SK-N-SH (cell line): Measurements from ENCODE around the gene AVPI1. TPM values are rescaled to one million over a fixed set of nuclear protein-coding genes. Genes with fewer than 3 reads are reported as not detected.
A peak's percentile ranks its signal among the peaks of the same experiment; 100 is the strongest.

Experiments used
- CTCF ChIA-PET: fragments of 300-600, 350-600 bp; formaldehyde crosslinking; extraction: SDS; loops from one replicate; lab custom pipeline; 2021; lab: Yijun Ruan, JAX
- POLR2A ChIA-PET: fragments of 350-600 bp; sonication (Branson Sonifier 250); formaldehyde crosslinking; extraction: SDS; loops from one replicate; lab custom pipeline; 2020; ENCODE audit warnings: antibody characterized with exemption, inconsistent platforms; lab: Yijun Ruan, JAX
- DNase-seq: peaks from one replicate; pipeline ENCODE4 v3.0.0; 2012
- H2AFZ ChIP-seq: fragments of 200-600 bp; sonication (generic); 2 replicates; pipeline ENCODE4 v1.8.1; 2016; ENCODE audit warnings: antibody characterized with exemption, mild to moderate bottlenecking, low read depth
- H3F3A ChIP-seq: fragments of 200-600 bp; sonication (generic); replicated peaks from 2 replicates; pipeline ENCODE3; 2016; ENCODE audit warnings: antibody characterized with exemption, mild to moderate bottlenecking; ENCODE audit not compliant: insufficient read depth
- H3K27ac ChIP-seq, 2 experiments: fragments of 200-500 bp in 1 of 2; fragments of 200-600 bp in 1 of 2; sonication (Bioruptor generic) in 1 of 2; sonication (generic), shearing (Covaris generic) in 1 of 2; 2 replicates each; pipeline versions ENCODE4 v1.5.1 to v1.6.1; 2014 to 2016; ENCODE audit warnings: low read depth in 2 of 2, inconsistent platforms in 1 of 2, low read length in 1 of 2, mild to moderate bottlenecking in 1 of 2, mixed read lengths in 1 of 2
- H3K27me3 ChIP-seq: fragments of 200-600 bp; sonication (generic), shearing (Covaris generic); 2 replicates; pipeline ENCODE4 v1.6.1; 2016; ENCODE audit warnings: mixed run types; ENCODE audit not compliant: insufficient read depth
- H3K36me3 ChIP-seq, 2 experiments: fragments of 200-500 bp in 1 of 2; fragments of 200-600 bp in 1 of 2; sonication (Bioruptor generic) in 1 of 2; sonication (generic) in 1 of 2; replicated peaks in 1 of 2; 2 replicates each; pipeline versions ENCODE3 to v1.5.1; 2014 to 2016; ENCODE audit warnings: low read length in 1 of 2, mild to moderate bottlenecking in 1 of 2; ENCODE audit not compliant: insufficient read depth in 2 of 2, control insufficient read depth in 1 of 2
- H3K4me1 ChIP-seq, 2 experiments: fragments of 200-500 bp in 1 of 2; fragments of 200-600 bp in 1 of 2; sonication (Bioruptor generic) in 1 of 2; sonication (generic), shearing (Covaris generic) in 1 of 2; 2 replicates each; pipeline versions ENCODE4 v1.5.1 to v1.6.1; 2014 to 2016; ENCODE audit warnings: low read depth in 1 of 2, low read length in 1 of 2, mixed run types in 1 of 2; ENCODE audit not compliant: insufficient read depth in 2 of 2, control insufficient read depth in 1 of 2
- H3K4me2 ChIP-seq: fragments of 200-600 bp; sonication (generic), shearing (Covaris generic); 2 replicates; pipeline ENCODE4 v1.6.1; 2017; ENCODE audit warnings: mixed run types
- H3K4me3 ChIP-seq, 2 experiments: fragments of 200-500 bp in 1 of 2; fragments of 200-600 bp in 1 of 2; sonication (Bioruptor generic) in 1 of 2; sonication (generic), shearing (Covaris generic) in 1 of 2; 2 replicates each; pipeline versions ENCODE4 v1.5.1 to v1.8.1; 2014 to 2016; ENCODE audit warnings: low read depth in 2 of 2, inconsistent platforms in 1 of 2, low read length in 1 of 2, mild to moderate bottlenecking in 1 of 2, mixed read lengths in 1 of 2, moderate library complexity in 1 of 2
- H3K79me2 ChIP-seq: fragments of 200-600 bp; sonication (generic); 2 replicates; pipeline ENCODE4 v1.8.1; 2017; ENCODE audit warnings: mild to moderate bottlenecking; ENCODE audit not compliant: insufficient read depth
- H3K9ac ChIP-seq: fragments of 200-600 bp; sonication (generic); 2 replicates; pipeline ENCODE4 v1.6.1; 2017; ENCODE audit warnings: mixed run types
- H3K9me2 ChIP-seq: fragments of 200-600 bp; sonication (generic); 2 replicates; pipeline ENCODE4 v1.6.1; 2017; ENCODE audit warnings: mixed run types
- H3K9me3 ChIP-seq: fragments of 200-600 bp; sonication (generic); 2 replicates; pipeline ENCODE4 v1.6.1; 2017; ENCODE audit warnings: mixed run types, mild to moderate bottlenecking, moderate library complexity
- H4K20me1 ChIP-seq: fragments of 200-600 bp; sonication (generic); 2 replicates; pipeline ENCODE4 v1.6.1; 2017; ENCODE audit warnings: mild to moderate bottlenecking, mixed run types; ENCODE audit not compliant: insufficient read depth
- CHD2 ChIP-seq: fragments of 150-350 bp; IDR thresholded peaks from 2 replicates; pipeline ENCODE4 v1.6.1; 2018; ENCODE audit warnings: low read length; ENCODE audit not compliant: partially characterized antibody
- CTCF ChIP-seq: fragments of 200-600 bp; sonication (generic); IDR thresholded peaks from 2 replicates; pipeline ENCODE4 v1.6.1; 2017; ENCODE audit warnings: antibody characterized with exemption, mild to moderate bottlenecking, moderate library complexity
- ELF1 ChIP-seq: IDR thresholded peaks from 2 replicates; pipeline ENCODE4 v1.4.0; 2012
- FOSL2 ChIP-seq: IDR thresholded peaks from 2 replicates; pipeline ENCODE4 v1.4.0; 2012; ENCODE audit warnings: low read depth, mild to moderate bottlenecking, moderate library complexity, borderline replicate concordance
- FOXJ3 ChIP-seq: sonication (generic); formaldehyde crosslinking; IDR thresholded peaks from 2 replicates; pipeline ENCODE4 v1.5.1; 2020; ENCODE audit warnings: mild to moderate bottlenecking, missing genetic modification reagents
- FOXM1 ChIP-seq: IDR thresholded peaks from 2 replicates; pipeline ENCODE4 v1.4.0; 2012; ENCODE audit warnings: low read depth, mild to moderate bottlenecking
- GATA2 ChIP-seq: sonication (generic); formaldehyde crosslinking; IDR thresholded peaks from 2 replicates; pipeline ENCODE4 v1.5.0; 2020; ENCODE audit warnings: mild to moderate bottlenecking, missing genetic modification reagents
- IRF3 ChIP-seq: fragments of 150-350 bp; IDR thresholded peaks from 2 replicates; pipeline ENCODE4 v1.6.1; 2016; ENCODE audit warnings: mild to moderate bottlenecking, low read depth, low read length
- JUND ChIP-seq: IDR thresholded peaks from 2 replicates; pipeline ENCODE4 v1.4.0; 2012
- MAX ChIP-seq: IDR thresholded peaks from 2 replicates; pipeline ENCODE4 v1.4.0; 2012; ENCODE audit warnings: low read depth
- MXI1 ChIP-seq: IDR thresholded peaks from 2 replicates; pipeline ENCODE4 v1.6.1; 2012; ENCODE audit warnings: mild to moderate bottlenecking, low read depth, low read length, improper control_type of control experiment
- NRF1 ChIP-seq: IDR thresholded peaks from 2 replicates; pipeline ENCODE4 v1.6.1; 2012; ENCODE audit warnings: low read depth, mild to moderate bottlenecking, low read length
- PBX3 ChIP-seq: IDR thresholded peaks from 2 replicates; pipeline ENCODE4; 2012
- POLR2AphosphoS5 ChIP-seq: IDR thresholded peaks from 2 replicates; pipeline ENCODE4 v1.6.1; 2012; ENCODE audit warnings: low read depth, low read length
- RAD21 ChIP-seq: IDR thresholded peaks from 2 replicates; pipeline ENCODE4 v1.6.1; 2012; ENCODE audit warnings: mild to moderate bottlenecking, low read length
- RCOR1 ChIP-seq: fragments of 150-350 bp; IDR thresholded peaks from 2 replicates; pipeline ENCODE4 v1.6.1; 2017; ENCODE audit warnings: antibody characterized with exemption, low read length
- REST ChIP-seq: IDR thresholded peaks from 2 replicates; pipeline ENCODE4 v1.6.1; 2012; ENCODE audit warnings: mild to moderate bottlenecking, low read depth, low read length, moderate library complexity
- RFX5 ChIP-seq: IDR thresholded peaks from 2 replicates; pipeline ENCODE4 v1.6.1; 2012; ENCODE audit warnings: mild to moderate bottlenecking, improper control_type of control experiment, low read length
- SIN3A ChIP-seq: IDR thresholded peaks from 2 replicates; pipeline ENCODE4 v1.6.1; 2012; ENCODE audit warnings: low read depth, mild to moderate bottlenecking, low read length, moderate library complexity, borderline replicate concordance
- SMC3 ChIP-seq: IDR thresholded peaks from 2 replicates; pipeline ENCODE4 v1.6.1; 2012; ENCODE audit warnings: low read depth, low read length, improper control_type of control experiment
- TAF1 ChIP-seq: IDR thresholded peaks from 2 replicates; pipeline ENCODE4 v1.6.1; 2012; ENCODE audit warnings: low read depth, mild to moderate bottlenecking, low read length, moderate library complexity, borderline replicate concordance
- TCF12 ChIP-seq: IDR thresholded peaks from 2 replicates; pipeline ENCODE4 v1.4.0; 2012
- TEAD4 ChIP-seq: IDR thresholded peaks from 2 replicates; pipeline ENCODE4 v1.4.0; 2012; ENCODE audit warnings: mild to moderate bottlenecking, borderline replicate concordance; ENCODE audit not compliant: insufficient read depth
- USF1 ChIP-seq: IDR thresholded peaks from 2 replicates; pipeline ENCODE4 v1.4.0; 2012; ENCODE audit warnings: low read depth, borderline replicate concordance
- YY1 ChIP-seq: IDR thresholded peaks from 2 replicates; pipeline ENCODE4 v1.4.0; 2012; ENCODE audit warnings: low read depth, mild to moderate bottlenecking
- WGBS: methylation state at CpG from one replicate; pipeline ENCODE4 v1.1.6; 2017; ENCODE audit warnings: low lambda C conversion rate; 5-methylcytosine and 5-hydroxymethylcytosine counted together
- polyA plus RNA-seq, 3 experiments: library from polyadenylated mRNA; depleted of rRNA; stranded (reverse); fragments of >200 nt; gene quantifications; 2 replicates each; pipeline ENCODE4 v1.2.3, GENCODE V29; 2012

The AVPI1 gene
- polyA plus RNA-seq, 1 of the 3 experiments (the other 2 are of a cell fraction): 6.3 TPM

GRCh38 chr10:97640174-97640867, 46.7 kb downstream of the AVPI1 start, which contains the start of gene PI4K2A:
Gene PI4K2A, plus strand, starts transcription at chr10:97640671. Its CDS starts 72 bp downstream, at chr10:97640743.
- no peaks in the 10 kb centered on the region for H3K9me3 ChIP-seq
- H3K4me2 ChIP-seq: peak within 1 kb of the TSS; percentile 91
- ChIA-PET POLR2A (interaction anchor here (0.9 to 1.0 kb wide), 3 partner anchors 12 to 47 kb away, joined by 3 read pairs; partner anchors contain the start of gene AVPI1), CTCF (interaction anchor here (1.1 to 2.3 kb wide), 7 partner anchors 16 to 175 kb away, joined by 3 to 11 read pairs (median 3); partner anchors contain the start of gene ANKRD2)
- H3K4me3 ChIP-seq: peak within 1 kb of the TSS; percentile 80 to 91
- peaks cover 9% of the 10 kb centered on the region for H3F3A ChIP-seq
- peak within 1 kb of the TSS; percentile 79 to 81 for H3K27ac ChIP-seq
- peak; percentile 98 for DNase-seq
- peak within 1 kb of the TSS; percentile 92 for H3K9ac ChIP-seq
- H3K36me3 ChIP-seq: peaks cover 8 to 15% of the 10 kb centered on the region in 2 experiments
- peak within 1 kb of the TSS; percentile 58; the same call in 1 of the 2 replicates for H2AFZ ChIP-seq
- no peaks in the 10 kb centered on the region for H3K27me3 ChIP-seq
- peaks cover 45% of the 10 kb centered on the region for H3K79me2 ChIP-seq
- H3K9me2 ChIP-seq: no peaks in the 10 kb centered on the region
- under 1% methylated on average over 18 of the region's 54 CpGs for WGBS
- H3K4me1 ChIP-seq: peaks cover 0 to 2% of the 10 kb centered on the region in 2 experiments; a peak in 1 of 4 replicates
- H4K20me1 ChIP-seq: peaks cover 6% of the 10 kb centered on the region; the same call in 1 of the 2 replicates
- TF ChIP-seq NRF1 (peak; percentile 90), MAX (0 out of 2 replicates have a peak, but pooled peaks have one; percentile 37), CHD2 (peak; percentile 56), TEAD4 (no peak), RAD21 (no peak), SMC3 (no peak), YY1 (no peak), POLR2AphosphoS5 (peak; percentile 20), MXI1 (peak; percentile 86), RCOR1 (0 out of 2 replicates have a peak, but pooled peaks have one; percentile 30), JUND (no peak), FOXM1 (no peak), PBX3 (peak; percentile 63), IRF3 (peak; percentile 44; the same call in 1 of the 2 replicates), TCF12 (no peak), FOSL2 (no peak), FOXJ3 (CRISPR knock-in tag) (no peak), USF1 (no peak), TAF1 (peak; percentile 77), RFX5 (peak; percentile 93), ELF1 (0 out of 2 replicates have a peak, but pooled peaks have one; percentile 23), GATA2 (CRISPR knock-in tag) (no peak), REST (no peak), CTCF (no peak), SIN3A (peak; percentile 37; the same call in 1 of the 2 replicates)
